Upper lobe of left lung (tissue), 4 donors: ENCODE results near the gene SYVN1.

Source experiments
- POLR2A ChIP-seq, 4 donors: fragments of 450-650 bp; IDR thresholded peaks; one replicate each; pipeline ENCODE4 v1.5.1; 2016 to 2017; ENCODE audit warnings: antibody characterized with exemption in 4 of 4, mild to moderate bottlenecking in 2 of 4
- TF ChIP-seq, protein P1 (sequence below), 6 experiments: fragments of 450-650 bp in 4 of 6; fragments of 200-600 bp in 2 of 6; sonication (generic) in 2 of 6; IDR thresholded peaks; one replicate each; pipeline ENCODE4 v1.5.1; 2016 to 2019; ENCODE audit warnings: antibody characterized with exemption in 6 of 6

DNA sequence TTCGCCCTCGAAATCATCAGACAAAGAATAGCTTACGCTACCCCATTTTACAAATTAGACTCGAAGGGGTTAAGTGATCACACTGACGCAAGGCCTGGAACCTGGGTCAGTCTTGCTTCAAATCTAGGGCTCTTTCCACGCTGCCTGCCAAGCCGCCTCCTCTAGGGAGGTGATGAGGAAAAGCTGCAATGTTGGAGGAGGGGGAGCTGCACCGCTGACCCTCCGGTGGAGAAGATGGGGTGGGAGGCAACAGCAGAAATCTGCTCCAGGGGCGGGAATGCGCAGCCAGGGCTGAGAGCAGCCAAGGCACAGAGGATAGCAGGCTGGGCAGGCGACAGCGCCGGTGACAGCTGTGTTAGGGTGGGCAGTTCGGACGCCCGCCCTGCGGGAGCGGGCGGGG is 595 bp downstream of the SYVN1 start:
- no peak for TF ChIP-seq POLR2A (IDR thresholded peaks at IDR 0.05)
- TF ChIP-seq, protein P1, sequence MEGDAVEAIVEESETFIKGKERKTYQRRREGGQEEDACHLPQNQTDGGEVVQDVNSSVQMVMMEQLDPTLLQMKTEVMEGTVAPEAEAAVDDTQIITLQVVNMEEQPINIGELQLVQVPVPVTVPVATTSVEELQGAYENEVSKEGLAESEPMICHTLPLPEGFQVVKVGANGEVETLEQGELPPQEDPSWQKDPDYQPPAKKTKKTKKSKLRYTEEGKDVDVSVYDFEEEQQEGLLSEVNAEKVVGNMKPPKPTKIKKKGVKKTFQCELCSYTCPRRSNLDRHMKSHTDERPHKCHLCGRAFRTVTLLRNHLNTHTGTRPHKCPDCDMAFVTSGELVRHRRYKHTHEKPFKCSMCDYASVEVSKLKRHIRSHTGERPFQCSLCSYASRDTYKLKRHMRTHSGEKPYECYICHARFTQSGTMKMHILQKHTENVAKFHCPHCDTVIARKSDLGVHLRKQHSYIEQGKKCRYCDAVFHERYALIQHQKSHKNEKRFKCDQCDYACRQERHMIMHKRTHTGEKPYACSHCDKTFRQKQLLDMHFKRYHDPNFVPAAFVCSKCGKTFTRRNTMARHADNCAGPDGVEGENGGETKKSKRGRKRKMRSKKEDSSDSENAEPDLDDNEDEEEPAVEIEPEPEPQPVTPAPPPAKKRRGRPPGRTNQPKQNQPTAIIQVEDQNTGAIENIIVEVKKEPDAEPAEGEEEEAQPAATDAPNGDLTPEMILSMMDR (IDR thresholded peaks at IDR 0.05), result no peak
